Suppressor macrophage treated with lipopolysaccharide for 4 hours (primary cell): ENCODE measurements around the gene ZNF608.

Experiments used
- DNase-seq: peaks from one replicate; pipeline ENCODE4 v3.0.0-alpha.2; 2020

Gene ZNF608

DNA sequence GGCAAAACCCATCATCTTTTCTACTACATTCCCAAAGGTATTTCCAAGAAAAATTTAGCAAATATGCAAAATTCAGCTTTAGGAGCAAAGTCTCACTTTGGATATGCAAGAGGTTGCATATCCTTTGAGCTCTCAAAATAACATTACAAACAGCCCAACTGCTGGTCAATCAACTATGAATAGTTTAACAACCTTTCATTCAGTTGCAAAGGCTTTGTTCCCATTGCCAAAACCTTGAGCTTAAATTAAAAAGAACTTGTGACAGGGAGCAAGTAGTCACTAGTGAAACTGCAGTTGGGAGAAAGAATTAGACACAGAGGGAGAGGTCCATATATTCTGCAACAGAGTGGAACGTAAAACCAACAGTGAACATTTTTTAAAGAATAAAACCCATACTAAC, 8.8 kb downstream of the ZNF608 start:
- no peak for DNase-seq

DNA sequence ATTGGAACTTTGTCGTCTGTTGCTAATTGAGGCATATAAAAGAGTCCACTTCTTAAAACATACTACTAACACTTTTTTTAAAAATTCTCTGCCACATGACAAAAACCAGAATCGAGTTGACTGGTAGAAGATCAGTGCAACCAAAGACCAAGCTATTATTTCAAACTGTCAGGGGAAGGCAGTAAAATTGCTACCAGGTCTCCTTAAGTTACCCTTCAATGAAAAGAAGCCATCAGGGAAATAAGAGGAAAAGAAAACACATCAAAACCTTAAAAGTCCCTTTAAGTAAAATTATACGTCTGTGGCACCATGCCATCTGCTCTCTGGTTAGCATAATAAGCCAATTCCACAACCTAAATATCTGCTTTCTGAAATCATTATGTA, 9.6 kb downstream of the ZNF608 start:
- no peak for DNase-seq

DNA sequence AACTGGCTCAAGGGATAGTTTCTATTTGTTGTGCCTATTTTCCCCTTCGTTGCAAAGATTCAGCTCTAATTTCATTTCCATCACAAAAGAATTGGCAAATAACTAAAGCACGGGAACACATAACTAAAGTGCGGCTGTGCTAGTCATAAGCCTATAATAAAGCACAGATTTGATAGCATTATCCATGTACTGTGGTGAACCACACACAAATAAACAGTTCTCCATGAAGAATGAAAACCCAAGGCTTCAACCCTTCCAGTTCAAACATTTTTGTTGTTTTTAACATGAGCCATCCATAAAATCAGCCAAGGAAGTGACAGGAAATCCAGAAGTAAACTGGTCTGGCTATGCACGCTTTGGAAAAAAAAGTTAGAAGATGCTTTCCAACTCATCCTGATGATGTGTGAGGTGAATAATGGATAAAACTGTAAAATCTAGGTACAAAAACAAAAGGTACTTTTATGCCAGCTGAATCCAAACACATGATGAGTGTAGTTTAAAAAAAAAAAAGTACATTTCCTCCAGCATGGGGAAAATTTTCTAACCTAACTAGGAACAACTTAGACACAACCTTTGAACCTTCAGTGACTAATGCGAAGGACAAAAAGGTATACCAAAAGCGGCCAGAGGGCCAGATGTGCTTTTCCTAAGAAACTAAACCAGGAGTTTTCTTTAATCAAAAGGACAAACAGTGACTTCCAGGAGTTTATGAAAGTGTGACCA, 10.2 kb downstream of the ZNF608 start:
- DNase-seq, result no peak

DNA sequence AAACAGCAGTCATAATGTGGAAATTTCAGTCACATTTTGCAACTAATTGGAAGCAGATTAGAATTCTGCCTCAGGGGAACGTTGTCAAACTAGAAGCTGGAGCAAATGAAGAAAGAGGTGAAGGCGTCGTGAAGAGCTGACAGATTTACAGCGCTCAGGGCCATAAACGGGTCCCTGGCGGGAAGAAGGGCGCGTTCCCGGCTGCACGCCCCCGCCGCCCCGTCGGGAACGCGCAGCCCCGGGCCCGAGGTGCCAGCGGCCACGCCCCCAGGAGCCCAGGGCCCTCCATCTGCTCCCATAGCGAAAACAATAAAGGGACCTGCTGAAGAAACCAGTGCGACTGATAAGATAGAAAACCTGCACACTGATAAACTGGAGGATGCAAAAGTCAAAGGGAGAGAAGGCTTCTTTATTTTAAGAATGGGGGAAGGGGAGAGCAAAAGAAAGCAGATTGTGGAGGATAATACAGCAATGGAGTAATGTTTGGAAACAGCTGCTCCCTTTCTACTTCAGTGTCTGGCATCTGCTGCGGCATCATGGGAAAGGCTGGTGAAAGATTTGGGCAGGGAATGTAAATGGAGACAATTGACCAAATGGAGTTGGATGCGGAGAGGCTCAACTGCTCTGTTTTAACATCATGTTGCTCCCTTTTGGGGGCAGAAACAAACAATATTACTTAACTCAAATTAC, 11.1 kb downstream of the ZNF608 start:
- no peak for DNase-seq

DNA sequence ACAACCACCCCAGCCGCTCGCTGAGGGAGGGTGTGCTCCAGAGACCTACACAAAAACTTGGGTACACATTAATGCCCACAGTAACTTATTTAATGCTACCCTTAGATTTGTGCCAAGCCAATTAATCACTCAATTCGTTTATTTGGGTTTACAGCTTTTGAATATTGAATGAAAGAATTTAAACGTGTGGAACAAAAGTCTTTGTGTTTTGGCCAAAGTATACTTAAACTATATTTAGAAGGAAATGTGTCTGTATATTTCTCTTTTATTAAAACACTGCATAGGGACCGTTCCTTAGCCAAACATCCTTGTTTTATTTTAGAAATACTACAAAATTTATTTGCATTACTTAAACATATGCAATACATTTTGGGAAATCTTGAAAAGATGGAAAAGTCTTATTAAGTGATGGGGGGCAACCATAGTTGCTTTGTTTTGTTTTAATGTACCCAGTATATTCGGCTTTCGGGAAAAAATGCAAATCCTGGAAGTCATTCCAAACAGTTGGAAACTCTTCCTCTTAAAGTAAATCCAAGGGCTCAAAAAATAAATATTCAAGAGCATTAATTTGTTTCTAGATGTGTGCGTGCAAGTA, 11.8 kb downstream of the ZNF608 start:
- no peak for DNase-seq

DNA sequence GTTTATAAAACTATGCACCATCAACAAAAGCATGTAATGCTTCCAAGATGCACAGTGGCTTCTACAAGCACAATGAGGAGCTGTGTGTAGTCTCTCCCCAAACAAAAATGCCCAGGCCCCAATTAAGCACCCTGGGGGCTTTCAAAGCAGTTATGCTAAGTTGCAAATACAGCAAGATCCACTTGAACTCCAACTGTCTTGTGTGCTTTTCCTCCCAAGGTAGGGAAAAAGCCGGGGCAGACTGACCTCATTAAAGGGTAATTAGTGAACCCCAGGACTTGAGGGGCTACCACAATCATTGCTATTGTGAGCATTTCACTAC, 13.1 kb downstream of the ZNF608 start:
- no peak for DNase-seq

DNA sequence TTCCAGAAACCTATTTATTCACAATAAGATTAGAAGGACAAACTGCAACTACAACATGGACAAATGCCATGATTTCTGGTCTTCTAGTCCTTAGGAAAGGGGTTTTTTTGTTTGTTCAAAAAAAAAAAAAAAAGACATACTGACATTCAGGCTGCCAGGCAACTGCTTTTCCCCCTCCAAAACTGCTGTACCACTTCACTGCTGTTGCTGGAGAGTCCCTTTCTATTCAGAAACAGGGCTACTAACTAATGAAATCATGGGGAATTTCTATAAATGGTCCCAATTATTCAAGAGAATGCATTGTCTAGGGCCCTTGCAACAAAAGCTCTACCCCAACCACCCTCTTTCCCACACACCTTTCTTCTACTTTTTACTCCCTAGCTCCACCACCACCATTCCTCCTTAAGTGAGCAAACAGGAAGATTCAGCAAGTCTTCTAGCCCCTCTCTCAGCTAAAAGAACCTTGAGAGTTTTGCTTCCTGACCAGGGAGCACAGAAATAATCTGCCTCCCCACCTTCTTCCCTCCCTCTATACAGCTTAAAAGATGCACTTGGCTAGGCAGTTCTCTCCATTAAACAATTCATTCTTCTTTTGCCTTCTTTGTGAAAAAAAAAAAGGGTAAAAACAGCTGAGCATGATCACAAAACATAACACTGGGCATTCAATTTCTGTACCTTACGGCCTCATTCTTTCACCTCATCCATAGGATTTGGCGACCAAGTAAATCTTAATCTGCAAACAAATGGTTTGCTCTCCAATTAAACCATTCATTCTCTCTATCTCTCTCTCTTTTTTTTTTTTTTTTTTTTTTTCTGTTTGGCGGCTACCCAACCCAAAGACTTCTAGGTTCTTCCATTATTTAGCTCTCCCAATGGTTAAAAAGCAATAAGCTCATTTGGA, 13.8 kb downstream of the ZNF608 start:
- DNase-seq, result no peak

DNA sequence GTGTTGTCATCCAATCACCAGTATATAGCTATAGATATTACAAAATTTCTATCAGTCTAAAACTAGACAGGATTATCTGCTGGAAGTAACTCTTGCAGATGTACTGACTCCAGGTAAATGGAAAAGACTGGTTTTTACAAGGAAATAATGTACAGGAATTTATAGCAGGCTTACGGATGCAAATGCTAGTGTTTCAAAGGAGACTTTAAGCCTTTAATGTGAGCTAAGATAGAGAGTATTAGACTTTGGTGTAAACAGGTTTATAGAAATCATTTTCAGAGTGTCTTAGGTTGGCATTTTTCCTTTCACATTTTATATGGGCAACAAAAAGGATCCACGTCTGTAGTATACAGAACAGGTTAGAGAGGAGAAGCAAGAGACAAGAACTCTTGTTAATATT, 16.1 kb downstream of the ZNF608 start:
- DNase-seq, result no peak

DNA sequence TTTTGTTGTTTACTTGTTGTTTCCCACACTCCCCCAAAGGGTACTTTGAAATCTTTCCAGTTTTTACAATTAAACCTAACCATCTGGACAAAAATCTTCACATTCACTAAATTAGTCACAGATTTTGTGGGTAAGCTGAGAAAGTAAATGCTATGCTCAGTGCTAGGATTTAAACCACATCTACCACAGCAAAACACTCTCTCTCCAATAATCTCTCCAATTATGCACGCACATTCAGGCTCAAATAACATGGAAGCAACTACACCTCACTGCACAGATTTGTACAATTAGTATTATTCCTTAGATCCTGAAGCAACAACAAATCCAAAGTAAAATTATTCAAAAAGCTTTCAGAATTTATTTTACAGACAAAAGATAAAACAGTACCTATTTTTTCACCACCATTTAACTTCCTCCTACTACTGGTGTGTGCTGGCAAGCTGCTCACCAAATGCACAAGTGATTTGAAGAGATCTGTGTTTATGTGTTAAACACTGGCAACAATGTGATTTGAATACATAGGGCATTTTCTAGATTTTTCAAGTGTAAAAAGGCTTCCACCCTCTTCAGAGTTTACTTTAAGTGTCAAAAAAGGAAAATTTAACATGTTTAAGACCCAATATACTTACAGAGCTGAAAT, 16.6 kb downstream of the ZNF608 start:
- no peak for DNase-seq

DNA sequence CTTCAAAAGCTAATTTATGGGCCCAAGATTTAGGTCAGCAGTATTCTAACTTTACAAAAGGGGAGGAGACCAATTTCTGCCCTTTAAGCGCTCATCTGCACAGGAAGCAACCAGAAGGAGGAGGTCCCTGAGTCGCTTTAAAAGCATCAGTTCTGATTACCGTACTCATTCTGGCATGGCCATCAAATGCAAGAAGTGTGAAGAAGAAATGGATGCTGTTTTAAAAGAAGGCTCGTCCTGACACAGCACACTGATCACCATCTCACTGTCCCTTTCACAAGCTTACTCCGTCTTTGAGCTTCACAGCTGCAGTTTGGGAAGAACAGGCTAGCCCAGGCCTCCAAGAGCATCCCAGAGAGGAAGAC, 17.5 kb downstream of the ZNF608 start:
- no peak for DNase-seq

DNA sequence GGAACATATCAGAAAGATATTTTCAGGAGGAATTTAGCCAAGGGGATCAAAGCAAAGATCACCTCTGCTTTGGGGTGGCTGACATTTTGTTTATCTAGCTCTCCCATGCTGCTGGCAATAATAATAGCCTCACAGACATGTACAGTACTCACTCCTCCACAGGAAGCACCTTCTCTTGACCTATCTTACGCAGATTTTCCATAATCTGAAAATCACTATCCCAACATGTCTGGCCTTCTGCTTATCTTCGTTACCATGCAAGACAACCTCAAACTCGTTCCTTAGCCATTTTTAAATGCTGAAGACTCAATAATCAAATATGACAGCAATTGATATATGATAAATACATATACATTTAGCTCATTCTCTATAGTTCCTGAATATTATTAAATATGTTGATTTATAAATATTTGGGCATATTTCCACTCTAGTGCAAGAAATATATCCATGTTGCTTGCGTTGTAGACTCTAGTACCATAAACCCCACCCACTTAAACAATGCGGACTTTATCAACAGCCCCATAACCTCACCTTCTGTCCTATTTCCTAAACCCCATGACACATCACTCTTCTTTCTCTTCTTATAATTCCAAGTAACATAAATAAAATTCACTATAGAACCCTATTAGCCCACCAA, 18.0 kb downstream of the ZNF608 start:
- DNase-seq, result no peak

DNA sequence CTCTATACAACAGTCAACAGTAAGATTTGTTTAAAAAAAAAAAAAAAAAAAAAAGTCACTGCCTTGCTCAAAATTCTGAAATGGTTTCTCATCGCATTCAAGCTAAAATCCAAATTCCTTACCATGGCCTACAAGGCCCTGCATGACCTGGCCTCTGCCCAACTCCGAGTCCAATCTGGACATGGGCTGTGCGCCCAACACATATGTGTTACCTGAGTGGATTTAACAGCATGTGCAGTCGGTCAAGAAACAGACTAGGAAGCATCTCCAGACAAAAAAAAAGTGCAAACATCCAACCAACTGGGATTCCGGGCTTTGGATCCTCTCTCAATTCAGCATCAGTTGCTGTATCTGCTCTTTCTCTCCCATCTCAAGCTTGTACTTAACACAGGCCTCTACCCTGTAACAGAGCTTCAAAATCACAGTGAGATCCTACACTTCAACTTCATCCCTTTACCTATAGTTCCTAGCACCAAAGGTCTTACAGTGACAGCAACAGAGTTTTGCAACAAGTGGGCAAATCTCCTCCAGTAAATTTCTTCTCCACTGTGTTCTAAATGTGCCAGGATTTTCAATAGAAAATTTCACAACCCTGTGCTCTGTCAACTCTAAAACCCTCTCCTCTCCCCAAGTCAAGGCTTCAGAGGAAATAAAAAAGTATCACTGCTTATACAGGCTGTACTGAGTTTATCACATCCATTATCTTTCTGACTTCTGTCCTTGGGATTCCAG, 19.6 kb downstream of the ZNF608 start:
- DNase-seq, result no peak

DNA sequence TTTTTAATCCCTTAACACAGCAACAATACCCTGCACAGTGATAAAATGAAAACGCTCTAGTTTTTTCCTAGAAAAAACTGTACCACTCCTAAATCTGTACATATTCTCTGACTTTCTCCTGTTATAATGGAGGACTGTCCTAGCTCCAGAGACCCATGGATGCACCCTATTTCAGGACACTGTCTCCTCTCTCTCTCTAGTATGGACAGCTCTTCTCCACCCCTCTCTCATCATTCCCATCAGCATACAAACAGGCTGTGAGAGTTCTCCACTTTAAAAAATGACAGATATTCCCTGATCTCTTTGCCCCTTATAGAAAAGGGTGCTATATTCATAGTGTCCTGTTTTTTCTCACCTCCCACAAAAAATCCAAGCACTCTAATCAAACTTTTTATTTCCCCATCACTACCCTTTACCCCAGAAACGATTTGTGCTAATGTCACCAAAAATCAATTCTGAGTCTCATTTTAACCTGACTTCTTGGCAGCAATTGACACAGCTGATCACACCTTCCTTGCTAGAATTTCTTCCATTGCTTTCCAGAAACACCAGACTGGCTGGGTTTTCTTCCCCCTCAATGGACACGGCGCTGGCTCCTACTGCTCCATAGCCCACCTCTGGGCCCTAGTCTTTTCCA, 20.7 kb downstream of the ZNF608 start:
- no peak for DNase-seq

DNA sequence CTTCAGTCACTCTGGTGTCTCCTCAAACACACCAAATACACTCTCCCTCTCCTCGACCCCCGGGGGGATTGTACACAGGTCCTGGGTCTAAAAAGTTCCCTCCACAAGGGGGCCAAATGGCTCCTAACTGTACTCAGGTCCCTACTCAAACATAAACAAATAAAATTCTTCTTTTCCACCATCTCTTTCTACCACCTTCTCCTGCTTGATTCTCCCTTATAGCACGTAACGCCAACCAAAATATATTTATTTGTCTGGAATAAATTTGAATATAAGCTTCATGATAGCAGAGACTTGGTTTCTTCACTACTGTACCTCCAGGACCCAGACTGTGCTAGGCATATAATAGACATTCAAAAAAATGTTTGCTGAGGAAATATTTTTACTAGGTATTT, 21.4 kb downstream of the ZNF608 start:
- DNase-seq, result no peak

DNA sequence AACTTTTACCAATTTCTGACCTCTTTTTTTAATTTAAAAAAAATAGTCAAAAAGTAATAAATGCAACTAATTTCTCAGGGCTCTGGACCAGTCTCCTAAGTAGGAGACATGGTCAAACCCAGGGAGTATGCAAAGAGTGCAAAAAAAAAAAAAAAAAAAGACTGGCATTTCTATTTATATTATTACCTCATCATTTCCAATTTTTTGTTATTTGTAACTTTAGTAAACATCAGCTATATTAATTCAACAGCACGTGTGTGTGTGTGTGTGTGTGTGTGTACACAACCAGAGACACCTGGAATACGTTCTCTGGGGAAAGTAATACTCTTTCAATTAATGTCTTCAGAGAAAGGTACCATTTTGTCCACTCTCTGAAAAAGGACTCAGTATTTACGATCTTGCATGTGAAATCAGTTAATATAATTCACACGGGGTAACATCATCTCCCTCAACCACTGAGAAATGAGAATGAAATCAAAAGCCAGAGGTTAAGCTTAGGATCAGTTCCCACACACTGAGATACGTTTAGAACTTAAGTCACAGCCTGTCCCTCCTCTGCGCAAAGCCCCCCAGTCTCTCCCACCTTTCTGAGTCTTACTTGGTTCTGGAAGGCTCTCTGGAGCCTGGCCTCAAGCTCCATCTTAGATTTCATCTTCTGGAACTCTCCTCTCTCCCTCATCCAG, 21.9 kb downstream of the ZNF608 start:
- no peak for DNase-seq

DNA sequence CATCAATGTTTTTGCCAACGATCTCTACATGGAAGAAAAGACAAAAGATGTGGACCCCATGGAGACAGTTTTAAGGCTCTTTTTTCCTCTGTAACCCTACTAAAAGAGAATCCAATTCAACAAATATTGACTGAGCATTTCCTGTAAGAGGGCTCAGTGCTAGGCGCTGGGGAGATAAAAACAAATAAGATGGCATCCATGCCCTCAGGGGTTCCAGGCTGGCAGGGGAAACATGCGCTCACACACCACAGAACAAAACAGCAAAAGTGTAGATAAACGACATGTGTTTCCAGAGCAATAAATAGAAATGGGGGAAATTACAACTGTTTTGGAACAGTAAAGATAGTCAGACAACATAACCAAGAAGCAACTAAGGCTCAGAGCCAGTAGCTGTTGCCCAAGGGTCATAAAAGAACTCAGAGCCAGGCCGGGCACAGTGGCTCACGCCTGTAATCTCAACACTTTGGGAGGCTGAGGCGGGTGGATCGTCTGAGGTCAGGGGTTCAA, 25.2 kb downstream of the ZNF608 start:
- no peak for DNase-seq

DNA sequence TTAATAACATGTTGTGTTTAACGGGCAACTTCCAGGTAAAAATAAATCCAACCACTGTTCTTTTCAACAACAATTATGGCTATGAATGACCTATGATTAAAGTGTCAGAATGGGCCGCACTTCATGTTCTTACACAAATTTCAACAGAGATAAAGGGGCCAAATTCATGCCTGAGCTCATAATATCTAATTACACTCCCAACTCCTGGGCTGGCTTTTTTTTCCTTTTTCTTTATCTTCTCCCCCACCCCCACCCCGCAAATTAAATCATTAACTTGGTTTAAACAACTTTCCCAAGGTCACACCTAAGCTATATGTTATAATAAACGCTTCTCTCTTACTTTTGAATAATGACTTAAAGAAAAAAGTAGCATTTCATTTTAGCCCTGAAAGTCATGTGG, 25.8 kb downstream of the ZNF608 start:
- no peak for DNase-seq

DNA sequence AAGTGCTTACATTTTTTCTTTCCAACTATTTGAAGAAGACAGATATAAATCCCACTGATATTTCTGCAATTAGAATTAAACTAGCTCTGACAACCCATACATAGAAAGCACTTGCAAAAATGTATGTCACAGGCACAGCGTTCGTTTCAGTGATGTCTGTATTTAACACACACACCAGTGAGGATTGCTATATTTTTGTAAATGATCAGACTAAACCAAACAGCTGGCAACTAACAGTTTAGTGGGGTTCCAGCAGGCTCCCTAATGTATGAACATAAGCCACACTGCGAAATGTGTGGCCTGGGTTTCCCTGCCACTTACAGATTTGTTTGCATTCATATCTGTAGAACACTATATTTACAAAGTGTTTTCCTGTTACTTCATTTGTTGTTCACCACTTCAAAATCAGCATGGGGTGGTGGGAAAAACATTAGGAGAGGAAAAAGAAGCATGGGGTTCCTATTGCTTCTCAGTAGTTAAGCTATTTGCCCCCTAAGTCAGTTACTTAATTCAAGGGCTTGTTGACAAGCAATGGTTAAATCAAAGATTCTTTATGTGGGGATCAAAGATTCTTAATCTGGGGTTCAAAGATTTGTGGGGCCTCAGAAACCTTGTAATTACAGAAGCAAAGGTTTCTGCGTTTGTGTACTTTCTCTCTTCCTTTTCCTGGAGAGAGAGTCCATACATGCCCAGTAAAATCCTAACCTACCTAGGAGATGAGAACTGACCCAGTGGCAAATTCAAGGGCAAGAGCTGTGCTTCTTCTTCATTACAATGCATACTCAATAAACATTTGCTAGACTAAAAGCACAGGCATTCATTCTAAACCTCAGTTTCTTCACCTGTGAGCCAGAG, 27.1 kb downstream of the ZNF608 start:
- DNase-seq, result no peak

DNA sequence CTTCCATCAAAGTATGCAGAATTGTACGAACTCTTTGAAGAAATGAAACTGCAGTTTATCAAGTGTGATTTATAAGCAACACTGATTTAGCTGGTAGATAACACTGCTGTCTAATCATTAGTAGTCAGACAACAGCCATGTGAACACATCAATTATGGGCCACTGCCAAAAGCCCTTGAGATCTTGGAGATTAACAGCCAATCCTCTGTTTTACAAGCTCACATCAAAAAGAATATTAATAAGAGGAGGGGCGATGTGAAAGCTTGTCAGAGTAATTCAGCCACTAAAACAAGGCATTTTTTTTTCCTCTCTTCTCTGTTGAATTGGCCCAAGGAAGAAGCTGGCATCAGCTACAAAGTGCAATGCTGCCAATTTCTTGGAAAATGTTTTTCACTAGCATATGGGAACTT, 28.1 kb downstream of the ZNF608 start:
- DNase-seq, result no peak

DNA sequence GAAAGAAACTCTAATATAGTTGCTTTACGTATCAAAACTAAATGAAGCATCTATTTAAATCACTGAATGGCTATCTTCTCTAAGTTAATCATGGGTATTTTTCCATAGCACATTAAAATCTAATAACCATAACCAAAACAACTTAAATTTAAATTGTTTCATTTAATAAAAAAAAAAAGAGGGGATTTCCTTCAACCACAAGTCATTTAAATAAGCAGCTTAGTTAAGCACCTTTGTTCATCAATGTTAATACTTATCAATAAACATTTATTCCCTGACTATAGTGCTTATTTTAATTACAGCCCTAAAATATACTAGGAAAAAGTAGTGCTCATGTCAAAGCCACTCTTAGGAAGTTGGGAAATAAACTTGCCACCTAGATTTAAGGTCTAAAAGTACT, 30.3 kb downstream of the ZNF608 start:
- DNase-seq, result no peak
